Lung microvascular endothelial cell (primary cell): Measurements from ENCODE around the gene PPIP5K2. TPM values are rescaled to one million over a fixed set of nuclear protein-coding genes. Genes with fewer than 3 reads are reported as not detected.
"Not testable (repeated sequence)": the region's sequence is repeated elsewhere in the genome, so short reads cannot be mapped to it uniquely, and the experiment has no call there.

Experiments used
- DNase-seq, 2 donors: peaks; one replicate each; pipeline versions ENCODE4 v3.0.0 to v3.0.0-alpha.2; 2010; ENCODE audit warnings: low read depth in 2 of 2
- total RNA-seq: library from RNA; depleted of rRNA; stranded (reverse); fragments of >200 nt; gene quantifications from 2 replicates; pipeline ENCODE4 v1.2.1, GENCODE V29; 2014

Gene PPIP5K2
- total RNA-seq, 1 donor from 2014 or later: 27.2 TPM

GRCh38 chr5:103205991-103206700 is 86.0 kb downstream of the PPIP5K2 start:
- DNase-seq: peak in 1 of 2 donors; percentile 92

- peak in 1 of 2 donors; percentile 23 for DNase-seq
Measured at GRCh38 chr5:103207011-103207410, 86.9 kb downstream of the PPIP5K2 start.

- DNase-seq: peak; percentile 49 to 75
Measured at GRCh38 chr5:103207653-103208052, 87.6 kb downstream of the PPIP5K2 start.

- peak; percentile 68 to 80 for DNase-seq
Measured at GRCh38 chr5:103208460-103208859, 88.4 kb downstream of the PPIP5K2 start.

GRCh38 chr5:103209065-103209464 is 89.0 kb downstream of the PPIP5K2 start:
- no peak for DNase-seq

- DNase-seq: no peak
Measured at GRCh38 chr5:103210952-103211351, 90.9 kb downstream of the PPIP5K2 start.

GRCh38 chr5:103211576-103212561 is 91.8 kb downstream of the PPIP5K2 start:
- no peak for DNase-seq

- DNase-seq: peak; percentile 57 to 58
Measured at GRCh38 chr5:103216137-103216536, 96.0 kb downstream of the PPIP5K2 start.

- no peak for DNase-seq
Measured at GRCh38 chr5:103216697-103217096, 96.6 kb downstream of the PPIP5K2 start.

GRCh38 chr5:103217101-103217500 is 97.0 kb downstream of the PPIP5K2 start:
- no peak for DNase-seq

GRCh38 chr5:103218164-103218563 is 98.1 kb downstream of the PPIP5K2 start:
- DNase-seq: peak; percentile 62 to 94

- DNase-seq: not testable (repeated sequence)
Measured at GRCh38 chr5:103219074-103219473, 99.0 kb downstream of the PPIP5K2 start.

- no peak for DNase-seq
Measured at GRCh38 chr5:103223031-103223955, 103.2 kb downstream of the PPIP5K2 start.

GRCh38 chr5:103224118-103224893 is 104.2 kb downstream of the PPIP5K2 start:
- peak; percentile 82 to 85 for DNase-seq

GRCh38 chr5:103224894-103225246 is 104.8 kb downstream of the PPIP5K2 start:
- no peak for DNase-seq

- DNase-seq: no peak
Measured at GRCh38 chr5:103228061-103228460, 108.0 kb downstream of the PPIP5K2 start.

- no peak for DNase-seq
Measured at GRCh38 chr5:103228588-103228987, 108.5 kb downstream of the PPIP5K2 start.

- peak; percentile 64 to 76 for DNase-seq
Measured at GRCh38 chr5:103232393-103232999, 112.4 kb downstream of the PPIP5K2 start.

GRCh38 chr5:103234239-103234975 is 114.3 kb downstream of the PPIP5K2 start:
- DNase-seq: no peak
